Measurements from ENCODE around the gene PAWR. TPM values are rescaled to one million over a fixed set of nuclear protein-coding genes. Genes with fewer than 3 reads are reported as not detected.

The PAWR gene
- total RNA-seq, 1 experiment from 2014 or later: 176 TPM

DNA sequence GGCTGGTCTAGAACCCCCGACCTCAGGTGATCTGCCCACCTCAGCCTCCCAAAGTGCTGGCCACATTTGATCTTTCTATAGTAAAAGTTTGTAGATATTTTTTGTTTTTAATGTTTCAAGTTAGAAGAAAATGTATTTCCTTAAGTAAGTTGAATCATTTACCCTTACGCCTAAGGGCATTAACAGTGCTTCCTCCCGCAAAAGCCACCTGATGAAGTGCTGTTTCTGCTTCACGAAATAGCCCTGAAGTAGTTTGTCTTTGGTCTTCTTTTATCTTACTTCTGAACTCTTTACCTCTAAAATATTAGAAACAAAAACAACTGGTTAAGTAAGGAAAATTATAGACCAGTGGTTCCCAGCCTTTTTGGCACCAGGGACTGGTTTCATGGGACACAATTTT is 22.7 kb downstream of the PAWR start:
- Histone ChIP-seq H2BK5ac (ENCODE audit: insufficient read length, low read length) (no peak overlapping the region), H3K79me1 (ENCODE audit: insufficient read depth, low read depth, low read length, poor library complexity, severe bottlenecking) (peaks cover 3% of the 10 kb centered on the region), H3K14ac (ENCODE audit: insufficient read depth, low read length) (no peak overlapping the region), H3K9me3 (ENCODE audit: control insufficient read depth, low read depth, low read length) (no peaks in the 10 kb centered on the region), H3K27ac (ENCODE audit: insufficient read length, low read depth, low read length) (no peak overlapping the region), H3K4ac (ENCODE audit: low read depth, low read length) (no peak overlapping the region), H3K18ac (ENCODE audit: insufficient read length, low read depth, low read length) (no peak overlapping the region), H4K91ac (ENCODE audit: insufficient read length, low read depth, low read length) (no peak overlapping the region), H2BK15ac (ENCODE audit: low read depth, low read length) (no peak overlapping the region), H2BK120ac (ENCODE audit: low read depth, low read length, poor library complexity, severe bottlenecking) (no peak overlapping the region), H3K4me2 (ENCODE audit: insufficient read depth, insufficient read length, low read length) (no peak overlapping the region), H3K23me2 (ENCODE audit: insufficient read length, low read depth, low read length, poor library complexity, severe bottlenecking) (no peaks in the 10 kb centered on the region), H3K23ac (ENCODE audit: insufficient read length, low read depth, low read length) (no peak overlapping the region), H2BK12ac (ENCODE audit: insufficient read length, low read depth, low read length) (no peak overlapping the region), H3K56ac (ENCODE audit: insufficient read length, low read depth, low read length) (no peak overlapping the region), H2BK20ac (ENCODE audit: low read depth, low read length, poor library complexity, severe bottlenecking) (no peak overlapping the region), H3K4me1 (ENCODE audit: insufficient read depth, low read length) (no peaks in the 10 kb centered on the region; the same call in 1 of the 2 replicates), H2AFZ (ENCODE audit: low read length) (no peak overlapping the region), H3T11ph (ENCODE audit: low read length) (no peak overlapping the region), H4K5ac (ENCODE audit: insufficient read length, low read depth, low read length) (no peak overlapping the region), H3K9ac (ENCODE audit: extremely low read depth, insufficient read length, low read length) (no peak overlapping the region), H4K20me1 (ENCODE audit: control insufficient read depth, insufficient read depth, insufficient read length) (no peaks in the 10 kb centered on the region), H3K27me3 (ENCODE audit: insufficient read depth, low read length) (no peaks in the 10 kb centered on the region), H2AK5ac (ENCODE audit: insufficient read length, low read length) (no peak overlapping the region), H4K8ac (replicated peaks; ENCODE audit: insufficient read length, low read depth, low read length) (no peak overlapping the region), H3K79me2 (ENCODE audit: insufficient read depth, low read length) (peaks cover 45% of the 10 kb centered on the region; the same call in 1 of the 2 replicates)
- Mint-ChIP-seq H3K27ac (peak overlapping the region in 2 of 3 experiments; percentile 57 to 94; a peak in 3 of 7 replicates), H3K4me1 (peaks cover 31 to 39% of the 10 kb centered on the region in 2 experiments), H3K4me3 (no peak overlapping the region), H3K9me3 (no peaks in the 10 kb centered on the region), H3K27me3 (ENCODE audit: low read depth) (no peaks in the 10 kb centered on the region), H3K36me3 (ENCODE audit: insufficient read depth in 1 of 3, low read depth in 3 of 3) (peaks cover 31 to 59% (median 35%) of the 10 kb centered on the region in 3 experiments)
- WGBS (ENCODE audit: extremely low coverage, insufficient read length, low lambda C conversion rate): no CpG with 5 or more reads among the region's 4 CpGs
- no peak for DNase-seq
- TF ChIP-seq, protein P1, sequence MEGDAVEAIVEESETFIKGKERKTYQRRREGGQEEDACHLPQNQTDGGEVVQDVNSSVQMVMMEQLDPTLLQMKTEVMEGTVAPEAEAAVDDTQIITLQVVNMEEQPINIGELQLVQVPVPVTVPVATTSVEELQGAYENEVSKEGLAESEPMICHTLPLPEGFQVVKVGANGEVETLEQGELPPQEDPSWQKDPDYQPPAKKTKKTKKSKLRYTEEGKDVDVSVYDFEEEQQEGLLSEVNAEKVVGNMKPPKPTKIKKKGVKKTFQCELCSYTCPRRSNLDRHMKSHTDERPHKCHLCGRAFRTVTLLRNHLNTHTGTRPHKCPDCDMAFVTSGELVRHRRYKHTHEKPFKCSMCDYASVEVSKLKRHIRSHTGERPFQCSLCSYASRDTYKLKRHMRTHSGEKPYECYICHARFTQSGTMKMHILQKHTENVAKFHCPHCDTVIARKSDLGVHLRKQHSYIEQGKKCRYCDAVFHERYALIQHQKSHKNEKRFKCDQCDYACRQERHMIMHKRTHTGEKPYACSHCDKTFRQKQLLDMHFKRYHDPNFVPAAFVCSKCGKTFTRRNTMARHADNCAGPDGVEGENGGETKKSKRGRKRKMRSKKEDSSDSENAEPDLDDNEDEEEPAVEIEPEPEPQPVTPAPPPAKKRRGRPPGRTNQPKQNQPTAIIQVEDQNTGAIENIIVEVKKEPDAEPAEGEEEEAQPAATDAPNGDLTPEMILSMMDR (conservative IDR thresholded peaks at IDR 0.05): no peak
